ENCODE measurements around the gene MARCKSL1. TPM values are rescaled to one million over a fixed set of nuclear protein-coding genes. Genes with fewer than 3 reads are reported as not detected.
A peak's percentile ranks its signal among the peaks of the same experiment; 100 is the strongest.

The MARCKSL1 gene
- total RNA-seq, 2 experiments from 2014 or later: 23.4 to 23.6 TPM

DNA sequence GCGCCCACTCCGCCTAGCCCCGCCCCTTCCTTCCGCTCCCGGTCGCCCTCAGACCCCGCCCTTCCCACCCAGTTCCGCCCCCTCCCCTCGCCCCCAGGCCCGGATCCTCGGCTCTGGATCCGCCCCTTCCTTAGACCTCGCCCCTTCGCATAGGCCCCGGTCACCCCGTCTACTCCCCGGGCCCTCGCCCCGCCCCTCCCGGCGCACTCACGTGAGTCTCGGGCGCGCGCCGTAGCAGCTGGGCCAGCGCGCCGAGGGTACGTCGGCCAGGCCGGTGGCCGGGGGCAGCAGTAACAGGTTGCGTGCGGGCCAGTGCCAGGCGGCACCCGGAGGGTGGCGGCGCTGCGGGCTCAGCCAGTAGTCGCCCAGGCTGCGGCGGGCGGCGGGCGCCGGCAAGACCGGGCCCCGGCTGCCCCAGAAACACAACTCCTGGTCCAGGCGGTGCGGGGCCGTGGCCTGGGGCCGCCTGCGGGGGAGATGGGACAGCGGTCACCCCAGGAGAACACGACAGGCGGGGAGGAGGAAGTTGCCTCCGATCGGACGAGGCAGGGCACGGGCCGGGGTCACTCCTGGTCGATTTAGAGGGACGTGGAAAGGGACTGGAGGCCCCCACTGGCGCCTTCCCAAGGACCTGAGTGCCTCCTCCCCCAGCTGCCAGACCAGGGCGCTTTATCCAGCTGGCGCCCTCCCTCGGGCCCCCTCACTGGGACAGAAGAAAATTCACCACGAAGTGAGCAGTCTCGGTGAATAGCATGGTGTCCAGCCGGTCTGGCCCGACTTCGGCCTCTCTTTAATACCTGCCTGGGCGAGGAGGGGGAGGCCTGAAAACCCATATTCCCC lies 15.6 kb upstream of the MARCKSL1 start:
- Histone ChIP-seq H3K4me1 (ENCODE audit: insufficient read depth, low read length) (peaks cover 48% of the 10 kb centered on the region), H3K36me3 (ENCODE audit: insufficient read depth, low read length) (no peaks in the 10 kb centered on the region), H3K27me3 (ENCODE audit: control insufficient read depth in 1 of 2, insufficient read depth in 2 of 2, low read length in 2 of 2) (no peaks in the 10 kb centered on the region), H3K9me3 (ENCODE audit: control insufficient read depth in 1 of 2, insufficient read depth in 1 of 2, low read length in 2 of 2) (peaks cover 0 to 8% of the 10 kb centered on the region in 2 experiments), H3K27ac (ENCODE audit: low read depth in 1 of 2, low read length in 2 of 2) (peak overlapping the region; percentile 53 to 78), H3K4me3 (ENCODE audit: low read length) (peak overlapping the region; percentile 66)
- intact Hi-C loops (cut with DNase I, micrococcal nuclease): loop anchor here (1.0 to 5.0 kb wide), 3 partner anchors 15 to 54 kb away; partner anchors contain the start of genes BSDC1 (in 2 of the 2) and MARCKSL1 (in 1 of the 2)
- Mint-ChIP-seq H3K27ac (peak overlapping the region; percentile 76), H3K4me1 (ENCODE audit: low read depth) (peaks cover 51% of the 10 kb centered on the region), H3K27me3 (no peaks in the 10 kb centered on the region), H3K4me3 (peak overlapping the region; percentile 87), H3K36me3 (ENCODE audit: low read depth) (peaks cover 6% of the 10 kb centered on the region), H3K9me3 (no peaks in the 10 kb centered on the region)
- CTCF ChIA-PET: interaction anchor here (0.8 to 1.8 kb wide), 8 partner anchors 9 to 136 kb away, joined by 3 to 9 read pairs (median 4); partner anchors contain the start of genes BSDC1, HDAC1, MARCKSL1 and TSSK3
- POLR2A ChIA-PET: interaction anchor here (0.6 to 5.9 kb wide), 11 partner anchors 11 to 279 kb away, joined by 3 to 72 read pairs (median 4); partner anchors contain the start of genes BSDC1, CCDC28B, FAM229A and HDAC1
- TF ChIP-seq, protein P1, sequence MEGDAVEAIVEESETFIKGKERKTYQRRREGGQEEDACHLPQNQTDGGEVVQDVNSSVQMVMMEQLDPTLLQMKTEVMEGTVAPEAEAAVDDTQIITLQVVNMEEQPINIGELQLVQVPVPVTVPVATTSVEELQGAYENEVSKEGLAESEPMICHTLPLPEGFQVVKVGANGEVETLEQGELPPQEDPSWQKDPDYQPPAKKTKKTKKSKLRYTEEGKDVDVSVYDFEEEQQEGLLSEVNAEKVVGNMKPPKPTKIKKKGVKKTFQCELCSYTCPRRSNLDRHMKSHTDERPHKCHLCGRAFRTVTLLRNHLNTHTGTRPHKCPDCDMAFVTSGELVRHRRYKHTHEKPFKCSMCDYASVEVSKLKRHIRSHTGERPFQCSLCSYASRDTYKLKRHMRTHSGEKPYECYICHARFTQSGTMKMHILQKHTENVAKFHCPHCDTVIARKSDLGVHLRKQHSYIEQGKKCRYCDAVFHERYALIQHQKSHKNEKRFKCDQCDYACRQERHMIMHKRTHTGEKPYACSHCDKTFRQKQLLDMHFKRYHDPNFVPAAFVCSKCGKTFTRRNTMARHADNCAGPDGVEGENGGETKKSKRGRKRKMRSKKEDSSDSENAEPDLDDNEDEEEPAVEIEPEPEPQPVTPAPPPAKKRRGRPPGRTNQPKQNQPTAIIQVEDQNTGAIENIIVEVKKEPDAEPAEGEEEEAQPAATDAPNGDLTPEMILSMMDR (IDR thresholded peaks at IDR 0.05): no peak
- ATAC-seq (ENCODE audit: poor library complexity) (peak; percentile 95), DNase-seq (peak; percentile 84 to 97 (median 90))

DNA sequence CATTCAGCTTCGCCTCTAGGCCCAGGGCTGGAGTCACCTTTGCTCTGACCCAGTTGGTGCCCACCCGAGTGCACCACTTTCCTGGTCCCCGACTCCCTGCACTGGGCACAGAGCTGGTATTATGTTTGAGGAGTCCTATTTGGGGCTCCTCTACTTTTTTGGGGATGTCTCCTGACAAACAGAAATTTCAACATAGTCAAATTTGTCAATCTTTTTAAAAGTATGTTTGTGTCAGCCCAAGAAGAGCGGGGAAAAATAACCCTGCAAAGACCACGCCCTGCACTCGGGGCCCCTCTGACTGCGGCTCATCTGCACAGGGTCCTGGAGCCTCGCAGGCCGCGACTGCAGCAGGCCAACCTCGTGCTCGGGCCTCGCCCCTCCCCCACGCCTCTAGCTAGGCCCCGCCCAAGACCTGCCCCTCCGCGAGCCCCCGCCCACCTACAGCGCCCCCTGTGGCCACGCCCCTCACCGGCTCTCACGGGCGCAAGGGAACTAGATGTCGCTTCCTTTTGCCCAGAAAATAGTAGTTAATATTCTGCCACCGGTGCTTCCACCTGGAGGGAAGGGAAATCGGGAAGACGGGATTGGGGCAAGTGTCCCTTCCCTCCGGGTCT lies 14.9 kb upstream of the MARCKSL1 start:
- peaks cover 6% of the 10 kb centered on the region for H3K36me3 Mint-ChIP-seq (ENCODE audit: low read depth)
- ATAC-seq (ENCODE audit: poor library complexity): peak; percentile 77
- H3K9me3 Mint-ChIP-seq: no peaks in the 10 kb centered on the region
- H3K27ac Mint-ChIP-seq: peak overlapping the region; percentile 76
- H3K4me1 Mint-ChIP-seq (ENCODE audit: low read depth): peaks cover 59% of the 10 kb centered on the region
- peak overlapping the region; percentile 52 for H3K4me3 ChIP-seq (ENCODE audit: low read length)
- ChIA-PET CTCF (interaction anchor here (0.7 to 1.8 kb wide), 9 partner anchors 9 to 150 kb away, joined by 3 to 9 read pairs (median 4); partner anchors contain the start of genes BSDC1, CCDC28B, MARCKSL1 and TSSK3), POLR2A (interaction anchor here (0.8 to 5.9 kb wide), 5 partner anchors 14 to 151 kb away, joined by 4 to 72 read pairs (median 16); partner anchors contain the start of genes BSDC1, CCDC28B, HDAC1 and MARCKSL1)
- peaks cover 0 to 8% of the 10 kb centered on the region in 2 experiments for H3K9me3 ChIP-seq (ENCODE audit: control insufficient read depth in 1 of 2, insufficient read depth in 1 of 2, low read length in 2 of 2)
- H3K36me3 ChIP-seq (ENCODE audit: insufficient read depth, low read length): no peaks in the 10 kb centered on the region
- peak in 6 of 14 experiments; percentile 68 to 89 (median 78) for DNase-seq
- TF ChIP-seq, protein P1 (IDR thresholded peaks at IDR 0.05): peak; percentile 73
- H3K4me1 ChIP-seq (ENCODE audit: insufficient read depth, low read length): peaks cover 52% of the 10 kb centered on the region
- intact Hi-C loops (cut with DNase I, micrococcal nuclease): loop anchor here (1.0 to 5.0 kb wide), 3 partner anchors 15 to 54 kb away; partner anchors contain the start of genes BSDC1 (in 2 of the 2) and MARCKSL1 (in 1 of the 2)
- peak overlapping the region; percentile 27 to 44 for H3K27ac ChIP-seq (ENCODE audit: low read depth in 1 of 2, low read length in 2 of 2)
- H3K27me3 ChIP-seq (ENCODE audit: control insufficient read depth in 1 of 2, insufficient read depth in 2 of 2, low read length in 2 of 2): no peaks in the 10 kb centered on the region
- H3K27me3 Mint-ChIP-seq: no peaks in the 10 kb centered on the region
- H3K4me3 Mint-ChIP-seq: peak overlapping the region; percentile 87

DNA sequence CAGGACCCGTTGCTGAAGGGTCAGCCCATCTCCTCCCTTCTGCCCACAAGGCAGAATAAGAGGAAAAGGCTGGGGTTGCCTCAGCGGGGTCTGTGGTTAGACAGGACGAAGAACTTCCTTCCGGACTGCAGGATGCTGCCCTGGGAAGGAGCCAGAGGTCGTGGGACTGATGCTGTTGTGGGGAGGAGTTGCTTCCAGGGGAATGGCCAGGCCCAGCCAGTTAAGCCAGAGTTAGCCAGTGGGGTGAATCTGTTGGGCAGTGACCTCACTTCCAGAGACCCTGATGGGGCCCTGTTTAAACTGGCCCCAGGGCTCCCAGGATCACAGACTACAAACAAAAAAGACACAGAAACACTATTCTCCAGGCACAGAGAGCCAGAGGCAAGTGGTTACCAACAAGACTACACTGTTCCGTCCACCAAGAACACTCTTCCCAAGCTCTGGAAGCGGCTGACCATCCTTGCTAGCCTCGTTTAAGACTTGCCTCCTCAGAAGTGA lies 13.2 kb upstream of the MARCKSL1 start:
- ATAC-seq (ENCODE audit: poor library complexity) (no peak), DNase-seq (peak in 3 of 14 experiments; percentile 8 to 42 (median 35))
- ChIA-PET POLR2A (interaction anchor here (2.0 to 2.7 kb wide), 2 partner anchors 13 to 45 kb away, joined by 4 to 26 read pairs; partner anchors contain the start of genes BSDC1 and MARCKSL1), CTCF (interaction anchor here (1.5 kb wide), 1 partner anchor 13 kb away, joined by 3 read pairs; the partner anchor contains the start of gene MARCKSL1)
- intact Hi-C loops (cut with DNase I, micrococcal nuclease): no loop called here
- peaks cover 0 to 8% of the 10 kb centered on the region in 2 experiments for H3K9me3 ChIP-seq (ENCODE audit: control insufficient read depth in 1 of 2, insufficient read depth in 1 of 2, low read length in 2 of 2)
- Mint-ChIP-seq H3K27me3 (no peaks in the 10 kb centered on the region), H3K4me3 (no peak overlapping the region), H3K27ac (no peak overlapping the region), H3K4me1 (ENCODE audit: low read depth) (peaks cover 68% of the 10 kb centered on the region), H3K9me3 (no peaks in the 10 kb centered on the region), H3K36me3 (ENCODE audit: low read depth) (no peaks in the 10 kb centered on the region)
- no peaks in the 10 kb centered on the region for H3K27me3 ChIP-seq (ENCODE audit: control insufficient read depth in 1 of 2, insufficient read depth in 2 of 2, low read length in 2 of 2)
- TF ChIP-seq, protein P1 (IDR thresholded peaks at IDR 0.05): no peak
- H3K27ac ChIP-seq (ENCODE audit: low read depth in 1 of 2, low read length in 2 of 2): no peak overlapping the region
- no peak overlapping the region for H3K4me3 ChIP-seq (ENCODE audit: low read length)
- peaks cover 66% of the 10 kb centered on the region for H3K4me1 ChIP-seq (ENCODE audit: insufficient read depth, low read length)
- H3K36me3 ChIP-seq (ENCODE audit: insufficient read depth, low read length): no peaks in the 10 kb centered on the region

Data from CD4-positive, alpha-beta T cell (primary cell).